HG02571 (cell line): Measurements from ENCODE around the gene NT5C.
A peak's percentile ranks its signal among the peaks of the same experiment; 100 is the strongest.

Source experiments
- ATAC-seq: cut with Tn5 transposase; IDR thresholded peaks from one replicate; pipeline ENCODE4 v1.9.1; 2021; ENCODE audit warnings: mild to moderate bottlenecking, moderate library complexity; ENCODE audit not compliant: unreplicated experiment

Gene NT5C

DNA sequence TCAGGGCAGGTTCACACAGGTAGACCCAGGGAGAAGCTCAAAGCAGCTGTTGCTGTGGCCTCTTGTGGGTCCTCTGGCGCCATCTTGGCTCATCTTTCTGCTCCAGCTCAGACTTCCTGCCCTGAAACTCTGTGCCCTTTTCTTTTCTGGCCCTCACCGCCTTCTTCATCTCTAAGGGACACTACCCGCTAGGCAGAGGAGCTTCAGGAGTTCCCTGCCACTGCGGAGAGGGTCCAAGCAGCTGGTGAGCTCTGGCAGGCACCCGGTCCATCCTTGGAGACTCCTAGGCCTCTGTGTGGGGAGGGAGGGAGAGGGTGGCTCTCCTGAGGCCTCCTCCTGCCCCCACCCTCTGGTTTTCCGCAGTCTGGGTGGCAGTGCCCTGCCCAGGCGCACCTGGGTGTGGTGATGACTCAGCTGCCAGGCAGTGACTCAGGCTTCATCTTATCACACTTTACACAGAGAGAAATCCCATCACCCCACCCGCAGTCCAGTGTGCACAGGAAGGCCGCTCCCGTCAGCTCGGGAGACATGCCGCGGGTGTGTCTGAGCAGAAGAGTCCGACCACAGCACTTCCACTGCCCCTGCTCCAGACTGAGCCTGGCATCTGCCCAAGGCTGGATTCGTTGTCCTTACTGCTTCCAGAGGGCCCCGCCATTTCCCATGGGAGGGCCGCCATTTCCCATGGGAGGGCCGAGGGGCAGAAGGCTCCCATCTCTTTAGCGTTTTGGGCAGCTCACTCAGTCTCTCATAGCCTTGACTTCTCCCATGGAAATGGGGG lies 7.3 kb downstream of the NT5C start:
- no peak for ATAC-seq

GRCh38 chr17:75118307-75118706 lies 13.2 kb downstream of the NT5C start:
- ATAC-seq: no peak

DNA sequence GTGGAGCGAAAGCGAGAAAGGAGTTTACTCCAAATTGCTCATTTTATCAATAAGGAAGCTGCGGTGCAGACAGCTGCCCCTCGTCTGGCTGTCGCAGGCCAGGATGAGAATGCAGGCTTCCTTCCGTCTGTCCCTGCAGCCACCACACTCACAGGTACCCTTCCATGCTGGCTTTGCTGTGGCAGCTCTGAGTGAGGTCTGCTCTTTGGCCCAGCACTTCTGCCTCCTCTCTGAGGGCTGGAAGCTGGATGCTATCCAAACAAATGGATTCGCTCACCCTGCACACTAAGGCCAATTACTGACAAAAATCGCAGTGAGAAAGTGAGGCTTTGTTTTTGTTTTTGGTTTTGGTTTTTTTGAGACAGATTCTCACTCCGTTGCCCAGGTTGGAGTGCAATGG lies 14.8 kb downstream of the NT5C start:
- ATAC-seq: no peak

DNA sequence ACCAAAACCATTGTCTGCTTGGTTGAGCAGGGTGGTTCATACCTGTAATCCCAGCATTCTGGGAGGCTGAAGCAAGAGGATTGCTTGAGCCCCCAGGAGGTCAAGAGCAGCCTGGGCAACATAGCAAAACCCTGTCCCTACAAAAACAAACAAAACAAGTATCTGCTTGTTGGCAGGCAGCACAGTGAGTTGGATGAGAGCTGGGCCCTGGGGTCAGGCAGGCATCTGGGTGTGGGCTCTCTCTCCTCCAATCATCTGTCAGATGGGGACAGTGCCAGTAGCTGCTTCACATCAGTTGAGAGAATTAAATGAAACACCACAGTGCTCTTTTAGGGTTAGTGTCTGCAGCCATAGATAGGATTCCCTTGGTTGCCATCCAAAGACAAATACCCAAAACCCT lies 16.0 kb downstream of the NT5C start:
- no peak for ATAC-seq

DNA sequence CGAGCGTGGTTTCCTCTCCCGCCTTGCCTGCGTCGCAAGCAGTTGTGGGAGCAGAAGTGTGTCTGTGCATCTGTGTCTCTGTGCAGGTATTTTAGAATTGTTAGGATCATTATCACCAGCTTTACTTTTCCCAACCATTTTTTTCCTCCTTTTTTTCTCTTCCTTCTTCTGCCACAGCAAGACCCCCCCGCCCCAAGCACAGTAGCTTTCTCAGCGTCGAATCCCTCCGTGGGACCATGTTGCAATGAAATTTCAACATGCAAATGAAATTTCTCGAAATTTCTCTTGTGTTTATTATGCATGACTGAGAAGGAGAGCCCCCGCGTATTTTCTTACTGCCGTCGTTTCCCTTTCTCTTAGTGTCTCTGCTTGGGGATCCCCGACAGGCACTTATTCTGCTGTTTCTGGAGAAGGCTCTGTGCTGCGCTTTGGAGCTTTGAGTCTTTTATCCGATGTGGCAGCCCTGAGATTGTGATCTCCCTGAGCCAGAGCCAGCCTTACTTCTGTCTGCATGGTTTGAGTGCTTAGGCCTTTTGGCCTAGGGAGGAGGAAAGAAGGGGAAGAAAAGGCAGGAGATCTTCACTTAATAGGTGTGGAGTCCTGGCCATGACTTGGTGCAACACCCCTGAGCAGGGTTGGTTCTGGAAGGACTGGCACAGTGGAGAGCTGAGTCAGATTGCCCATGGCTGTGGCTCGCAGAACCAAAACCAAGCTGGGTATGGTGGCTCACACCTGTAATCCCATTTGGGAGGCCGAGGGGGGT lies 16.8 kb downstream of the NT5C start:
- no peak for ATAC-seq

- peak; percentile 38 for ATAC-seq
Measured at GRCh38 chr17:75113798-75114551, 17.6 kb downstream of the NT5C start.

DNA sequence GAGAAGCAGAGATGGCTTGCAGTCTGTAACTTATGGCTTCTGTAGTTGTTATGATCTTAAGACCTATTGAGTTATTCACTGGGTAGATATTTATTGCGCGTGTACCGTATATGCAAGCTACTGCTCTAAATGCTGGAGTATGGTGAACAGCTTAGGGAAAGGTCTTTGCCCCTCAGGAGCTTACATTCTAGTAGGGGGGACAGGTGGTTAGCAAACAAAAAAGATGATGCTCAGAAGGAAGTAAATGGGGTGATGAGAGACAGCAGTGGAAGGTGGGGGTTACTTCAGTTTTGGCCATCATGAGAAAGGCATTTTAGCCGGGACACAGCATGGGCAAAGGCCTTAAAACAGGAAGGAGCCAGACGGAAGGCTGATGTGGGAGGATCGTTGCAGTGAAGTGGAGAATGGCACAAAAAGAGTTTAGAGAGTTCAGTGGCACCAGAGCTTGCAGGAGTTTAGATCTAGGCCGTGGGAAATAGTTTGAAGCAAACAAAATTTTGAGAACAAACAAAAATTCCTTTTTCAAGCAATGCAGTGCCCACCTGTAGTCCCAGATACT lies 19.7 kb downstream of the NT5C start:
- no peak for ATAC-seq

- ATAC-seq: no peak
Measured at GRCh38 chr17:75110234-75110937, 21.2 kb downstream of the NT5C start.

DNA sequence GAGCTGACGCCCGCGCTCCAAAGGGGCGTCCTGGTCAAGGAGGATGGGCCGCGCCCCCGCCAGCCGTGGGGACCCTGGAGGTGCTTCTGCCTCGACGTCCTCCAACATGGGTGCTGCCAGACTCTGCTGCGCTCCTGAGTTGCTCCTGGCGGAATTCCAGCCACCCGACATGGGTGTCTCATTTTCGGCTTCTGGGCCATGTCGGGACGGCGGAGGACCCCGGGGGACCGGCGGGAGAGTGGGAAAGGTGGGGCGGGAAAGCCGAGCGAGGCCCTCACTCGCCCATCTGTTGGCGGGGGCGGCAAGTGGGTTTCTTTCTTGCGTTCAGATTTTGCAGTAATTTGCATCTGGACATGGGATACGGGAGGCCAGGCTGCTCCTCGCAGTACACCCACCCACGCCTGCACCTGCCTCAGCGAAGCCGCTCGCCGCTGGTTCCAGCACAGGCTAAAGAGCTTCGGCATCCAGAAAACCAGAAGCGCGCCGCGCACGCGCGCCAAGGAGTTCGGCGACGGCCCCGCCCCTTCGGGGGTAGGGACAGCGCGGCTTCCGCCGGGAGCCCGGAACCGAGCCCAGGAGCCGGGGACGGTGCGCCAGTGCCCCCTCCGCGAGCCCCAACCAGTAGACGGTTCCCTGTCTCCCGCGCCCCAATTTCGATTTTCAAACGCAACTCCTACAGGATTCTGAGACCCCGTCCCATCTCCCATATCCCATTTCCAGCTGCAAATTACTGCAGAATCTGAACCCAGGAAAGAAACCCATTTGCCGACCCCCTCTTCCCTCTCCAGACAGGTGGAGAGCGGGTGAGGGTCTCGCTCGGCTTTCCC lies 21.9 kb downstream of the NT5C start, which contains the start of gene ARMC7:
Gene ARMC7, plus strand, starts transcription at position 563 of the 827 bp plus-strand sequence. CDS start 320 bp downstream, outside the sequence.
- ATAC-seq: peak; percentile 62

- no peak for ATAC-seq
Measured at GRCh38 chr17:75109046-75109406, 22.5 kb downstream of the NT5C start.

- no peak for ATAC-seq
Measured at GRCh38 chr17:75108193-75108592, 23.3 kb downstream of the NT5C start.

DNA sequence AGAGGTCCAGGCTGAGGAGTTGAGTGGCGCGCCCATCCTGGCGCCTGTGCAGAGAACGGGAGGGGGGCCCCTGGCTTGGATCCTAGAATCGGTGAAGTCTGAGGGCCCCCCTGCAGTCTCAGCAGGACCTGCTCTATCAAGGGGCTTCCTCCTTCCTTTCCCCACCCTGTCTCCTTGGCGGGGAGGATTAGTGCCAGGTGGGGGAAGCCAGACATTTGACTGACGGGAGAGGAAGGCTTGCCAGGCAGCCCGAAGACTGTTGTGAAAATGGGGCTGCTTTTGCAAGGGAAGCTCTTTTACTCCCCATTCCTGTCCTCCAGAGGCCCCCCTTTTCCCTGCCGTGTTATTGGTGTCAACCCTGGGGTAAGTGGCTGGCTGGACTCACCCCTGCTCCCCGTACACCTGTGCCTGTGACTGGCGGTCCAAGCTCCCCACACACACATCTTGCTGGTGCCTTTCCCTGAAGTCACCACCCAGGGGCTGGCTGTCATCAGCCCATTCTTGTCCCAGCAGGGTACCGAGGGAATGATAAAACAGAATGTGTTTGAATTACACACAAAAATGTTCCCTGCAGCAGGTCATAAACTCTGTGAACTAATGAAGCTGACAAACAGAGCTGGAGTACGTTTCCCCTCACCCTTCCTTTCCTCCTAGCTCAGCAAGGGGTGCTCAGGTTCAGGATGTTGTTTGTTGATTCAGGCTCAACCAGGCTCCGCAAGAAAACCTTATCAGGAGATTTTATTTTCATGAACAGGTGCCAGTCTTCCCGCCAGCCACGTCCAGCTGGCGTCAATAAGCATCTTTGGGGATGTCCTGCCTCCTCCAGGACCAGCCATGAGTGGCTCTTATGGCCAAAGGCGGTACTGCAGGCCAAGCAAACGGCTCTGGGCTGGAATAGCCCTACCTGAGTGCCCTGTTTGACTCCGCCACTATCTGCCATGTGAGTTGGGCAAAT lies 26.1 kb downstream of the NT5C start:
- no peak for ATAC-seq

GRCh38 chr17:75103601-75104554 lies 27.7 kb downstream of the NT5C start:
- no peak for ATAC-seq

DNA sequence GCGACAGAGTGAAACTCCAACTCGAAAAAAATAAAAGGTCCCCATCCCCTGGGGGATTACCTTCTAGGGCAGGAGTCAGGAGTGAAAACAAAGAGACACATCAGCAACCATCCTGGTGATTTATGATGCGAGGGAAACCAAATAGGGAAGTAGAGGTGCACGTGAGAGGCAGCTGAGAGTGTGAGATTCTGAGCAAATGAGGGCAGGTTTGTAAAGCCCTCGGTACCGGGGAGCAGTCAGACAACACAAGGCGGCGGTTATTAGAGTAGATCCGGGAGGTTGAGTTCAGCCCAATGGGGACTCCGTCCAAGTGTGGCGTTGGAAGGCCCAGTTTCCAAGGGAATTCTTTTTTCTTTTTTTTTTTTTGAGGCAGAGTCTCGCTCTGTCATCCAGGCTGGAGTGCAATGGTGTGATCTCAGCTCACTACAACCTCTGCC lies 29.1 kb downstream of the NT5C start:
- ATAC-seq: no peak

DNA sequence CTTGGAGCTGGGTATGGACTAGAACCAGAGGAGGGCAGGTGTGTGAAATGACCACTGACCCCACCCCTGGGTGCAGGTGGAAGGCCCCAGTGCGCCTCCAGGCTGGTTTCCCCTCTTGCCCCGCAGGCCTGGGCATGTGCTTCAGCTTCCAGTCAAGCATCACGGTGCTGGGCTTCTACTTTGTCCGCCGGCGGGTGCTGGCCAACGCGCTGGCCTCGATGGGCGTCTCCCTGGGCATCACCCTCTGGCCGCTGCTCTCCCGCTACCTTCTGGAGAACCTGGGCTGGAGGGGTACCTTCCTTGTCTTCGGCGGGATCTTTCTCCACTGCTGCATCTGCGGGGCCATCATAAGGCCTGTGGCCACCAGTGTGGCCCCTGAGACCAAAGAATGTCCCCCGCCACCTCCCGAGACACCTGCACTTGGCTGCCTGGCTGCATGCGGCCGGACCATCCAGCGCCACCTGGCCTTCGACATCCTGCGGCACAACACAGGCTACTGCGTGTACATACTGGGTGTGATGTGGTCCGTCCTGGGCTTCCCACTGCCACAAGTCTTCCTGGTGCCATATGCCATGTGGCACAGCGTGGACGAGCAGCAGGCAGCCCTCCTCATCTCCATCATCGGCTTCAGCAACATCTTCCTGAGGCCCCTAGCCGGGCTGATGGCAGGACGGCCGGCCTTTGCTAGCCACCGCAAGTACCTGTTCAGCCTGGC lies 31.5 kb downstream of the NT5C start:
- ATAC-seq: no peak

- no peak for ATAC-seq
Measured at GRCh38 chr17:75098861-75099260, 32.7 kb downstream of the NT5C start.

DNA sequence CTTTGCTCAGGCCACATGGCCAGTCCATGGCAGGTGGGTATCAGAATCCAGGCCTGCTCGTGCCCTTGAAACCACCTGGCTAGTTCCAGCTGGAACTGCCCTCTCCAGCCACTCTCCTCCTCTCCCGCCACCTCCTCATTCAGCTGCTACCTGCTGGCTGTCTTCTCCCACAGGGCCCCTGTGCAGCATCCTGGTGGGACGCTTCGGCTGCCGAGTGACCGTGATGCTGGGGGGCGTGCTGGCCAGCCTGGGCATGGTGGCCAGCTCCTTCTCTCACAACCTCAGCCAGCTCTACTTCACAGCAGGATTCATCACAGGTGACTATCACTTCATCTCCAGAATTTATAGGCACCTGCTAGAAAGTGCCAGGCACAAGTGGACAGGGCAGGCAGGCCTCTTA lies 33.7 kb downstream of the NT5C start:
- no peak for ATAC-seq
